Brain microvascular endothelial cell (primary cell): ENCODE measurements around the gene NHSL2.

Experiments
- DNase-seq: peaks from one replicate; pipeline ENCODE4 v3.0.0-alpha.2; 2020
- H3K27ac ChIP-seq: fragments of 250-450 bp; sonication (Bioruptor Pico); 2 replicates; pipeline ENCODE4 v1.5.1; 2020; ENCODE audit warnings: mild to moderate bottlenecking, moderate library complexity
- H3K27me3 ChIP-seq: fragments of 250-450 bp; sonication (Bioruptor Pico); replicated peaks from 2 replicates; pipeline ENCODE4 v1.5.1; 2020; ENCODE audit warnings: mild to moderate bottlenecking
- H3K36me3 ChIP-seq: fragments of 250-450 bp; sonication (Bioruptor Pico); replicated peaks from 2 replicates; pipeline ENCODE4 v1.5.1; 2020; ENCODE audit warnings: mild to moderate bottlenecking
- H3K4me3 ChIP-seq: 2 replicates; pipeline ENCODE4 v1.5.1; 2011; ENCODE audit warnings: low read depth, mild to moderate bottlenecking, control low read depth, low read length, moderate library complexity
- in situ Hi-C: cut with HindIII; loops from 2 replicates; pipeline ENCODE4 v1.10.0; 2017; ENCODE audit warnings: low sequenced_read_pairs, low pct_ligation_motif_present
- TF ChIP-seq, protein P1 (sequence below): IDR thresholded peaks from 2 replicates; pipeline ENCODE4 v1.5.1; 2011; ENCODE audit warnings: low read depth, mild to moderate bottlenecking, moderate library complexity, low read length, control low read depth, inconsistent platforms; ENCODE audit errors: missing control alignments

NHSL2 gene

DNA sequence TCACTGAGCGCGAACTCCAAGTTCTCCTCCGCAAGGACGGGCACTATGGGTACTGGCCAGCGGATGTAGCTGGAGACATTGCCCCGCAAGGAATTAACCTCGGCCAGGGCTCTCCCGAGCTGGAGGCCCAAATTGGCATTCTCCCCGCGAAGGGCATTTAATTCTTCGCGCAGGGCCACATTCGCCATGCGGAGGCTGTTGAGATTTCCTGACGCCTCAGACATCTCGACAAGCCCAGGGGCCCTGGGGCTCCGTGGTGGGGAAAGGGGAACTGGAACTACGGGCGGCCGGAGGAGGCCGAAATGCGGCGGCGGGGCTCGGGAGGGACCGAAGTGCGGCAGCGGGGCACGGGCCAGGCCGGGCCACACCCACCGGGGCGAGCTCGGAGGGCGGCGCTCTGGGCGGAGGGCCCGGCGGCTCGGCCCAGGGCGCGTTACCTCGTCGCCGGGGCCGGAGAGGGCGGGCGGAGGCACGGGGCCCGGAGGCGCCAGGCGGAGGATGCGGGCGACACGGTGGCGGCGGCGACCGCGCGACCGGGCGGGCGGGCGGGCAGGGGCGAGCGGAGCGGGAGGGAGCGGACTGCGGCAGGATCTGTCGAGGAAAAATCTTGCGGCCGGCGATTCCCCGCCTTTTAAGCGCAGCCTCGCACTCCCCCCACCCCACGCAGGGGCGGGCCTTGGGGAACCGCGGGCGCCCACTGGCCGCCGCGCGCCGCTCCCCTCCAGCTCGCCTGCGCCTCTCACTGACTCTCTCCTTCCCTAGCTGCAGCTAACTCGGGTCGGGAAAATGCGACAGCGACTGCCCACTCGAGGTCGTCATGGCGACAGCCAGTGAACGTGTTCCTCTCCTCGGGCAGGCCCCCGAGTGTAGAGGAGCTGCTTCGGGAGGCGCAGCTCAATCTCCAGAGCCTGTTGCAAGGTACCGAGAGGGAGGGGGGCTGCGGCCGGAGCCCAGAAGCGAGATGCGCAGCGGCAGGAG, 221.0 kb downstream of the NHSL2 start, which contains the start of gene RTL5:
TSS of gene RTL5 (minus strand) at position 599 of the 978 bp plus-strand sequence.
- Histone ChIP-seq H3K27me3 (no peaks in the 10 kb centered on the region), H3K36me3 (no peaks in the 10 kb centered on the region), H3K27ac (no peak within 1 kb of the TSS), H3K4me3 (peak within 1 kb of the TSS; percentile 55)
- in situ Hi-C loops = no loop called here
- TF ChIP-seq, protein P1, sequence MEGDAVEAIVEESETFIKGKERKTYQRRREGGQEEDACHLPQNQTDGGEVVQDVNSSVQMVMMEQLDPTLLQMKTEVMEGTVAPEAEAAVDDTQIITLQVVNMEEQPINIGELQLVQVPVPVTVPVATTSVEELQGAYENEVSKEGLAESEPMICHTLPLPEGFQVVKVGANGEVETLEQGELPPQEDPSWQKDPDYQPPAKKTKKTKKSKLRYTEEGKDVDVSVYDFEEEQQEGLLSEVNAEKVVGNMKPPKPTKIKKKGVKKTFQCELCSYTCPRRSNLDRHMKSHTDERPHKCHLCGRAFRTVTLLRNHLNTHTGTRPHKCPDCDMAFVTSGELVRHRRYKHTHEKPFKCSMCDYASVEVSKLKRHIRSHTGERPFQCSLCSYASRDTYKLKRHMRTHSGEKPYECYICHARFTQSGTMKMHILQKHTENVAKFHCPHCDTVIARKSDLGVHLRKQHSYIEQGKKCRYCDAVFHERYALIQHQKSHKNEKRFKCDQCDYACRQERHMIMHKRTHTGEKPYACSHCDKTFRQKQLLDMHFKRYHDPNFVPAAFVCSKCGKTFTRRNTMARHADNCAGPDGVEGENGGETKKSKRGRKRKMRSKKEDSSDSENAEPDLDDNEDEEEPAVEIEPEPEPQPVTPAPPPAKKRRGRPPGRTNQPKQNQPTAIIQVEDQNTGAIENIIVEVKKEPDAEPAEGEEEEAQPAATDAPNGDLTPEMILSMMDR = no peak
- peak; percentile 83 for DNase-seq

DNA sequence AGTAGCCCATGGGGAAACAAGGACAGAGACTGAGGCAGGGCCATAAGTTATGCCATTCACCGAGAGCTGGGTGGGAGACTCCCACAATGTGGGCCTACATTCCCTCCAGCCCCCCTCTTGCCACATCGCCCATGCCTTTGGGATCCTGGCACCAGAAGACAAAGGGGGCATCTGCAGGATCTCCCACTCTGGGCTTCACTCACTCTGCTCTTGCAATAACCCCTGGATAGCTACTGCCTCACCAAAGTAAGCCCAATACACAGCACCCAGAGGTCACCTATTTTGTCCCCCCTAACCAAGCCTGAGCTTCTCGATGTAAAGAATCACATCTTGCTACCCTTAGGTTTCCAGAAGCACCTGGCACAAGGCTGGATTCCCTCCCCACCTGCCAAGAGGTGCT, 221.8 kb downstream of the NHSL2 start:
- H3K27me3 ChIP-seq = no peaks in the 10 kb centered on the region
- H3K27ac ChIP-seq = no peak overlapping the region
- no peaks in the 10 kb centered on the region for H3K36me3 ChIP-seq
- H3K4me3 ChIP-seq = peak overlapping the region; percentile 35
- TF ChIP-seq, protein P1 = no peak
- in situ Hi-C loops = no loop called here
- no peak for DNase-seq

DNA sequence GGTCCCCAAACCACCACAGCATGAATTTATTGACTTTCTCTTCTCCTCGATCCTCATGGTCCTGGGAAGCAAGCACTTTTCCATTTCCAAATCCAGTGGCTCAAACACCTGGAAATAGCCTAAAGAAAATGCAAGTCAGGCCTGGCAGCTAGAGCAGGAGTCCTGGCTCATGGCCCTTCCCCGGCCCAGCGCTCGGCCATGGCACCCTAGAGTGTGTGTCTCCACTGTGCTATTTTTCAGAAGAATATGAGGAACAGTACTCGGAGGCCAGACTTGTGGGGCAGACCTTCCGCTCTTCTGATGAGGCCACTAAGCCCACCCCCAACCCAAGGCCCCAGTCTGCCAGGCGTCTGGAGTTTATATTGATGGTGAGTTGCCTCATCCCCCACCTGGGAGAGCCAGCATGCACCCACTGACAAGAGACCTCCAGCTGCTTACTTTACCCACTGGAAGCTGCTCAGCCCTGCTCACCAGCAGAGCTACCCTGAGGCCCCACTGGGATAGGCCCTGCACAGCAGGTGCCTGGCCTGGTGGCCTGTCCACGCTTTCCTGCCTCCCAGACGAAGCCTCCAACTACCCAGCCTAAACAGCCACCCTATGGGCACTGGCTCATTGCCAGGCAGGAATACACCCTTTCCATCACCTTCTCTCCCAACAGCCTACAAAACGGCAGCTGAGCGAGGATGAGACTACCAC, 223.4 kb downstream of the NHSL2 start:
- no peak for DNase-seq
- H3K27ac ChIP-seq = no peak overlapping the region
- in situ Hi-C loops = no loop called here
- no peak overlapping the region for H3K4me3 ChIP-seq
- TF ChIP-seq, protein P1 = no peak
- no peaks in the 10 kb centered on the region for H3K27me3 ChIP-seq
- H3K36me3 ChIP-seq = no peaks in the 10 kb centered on the region

DNA sequence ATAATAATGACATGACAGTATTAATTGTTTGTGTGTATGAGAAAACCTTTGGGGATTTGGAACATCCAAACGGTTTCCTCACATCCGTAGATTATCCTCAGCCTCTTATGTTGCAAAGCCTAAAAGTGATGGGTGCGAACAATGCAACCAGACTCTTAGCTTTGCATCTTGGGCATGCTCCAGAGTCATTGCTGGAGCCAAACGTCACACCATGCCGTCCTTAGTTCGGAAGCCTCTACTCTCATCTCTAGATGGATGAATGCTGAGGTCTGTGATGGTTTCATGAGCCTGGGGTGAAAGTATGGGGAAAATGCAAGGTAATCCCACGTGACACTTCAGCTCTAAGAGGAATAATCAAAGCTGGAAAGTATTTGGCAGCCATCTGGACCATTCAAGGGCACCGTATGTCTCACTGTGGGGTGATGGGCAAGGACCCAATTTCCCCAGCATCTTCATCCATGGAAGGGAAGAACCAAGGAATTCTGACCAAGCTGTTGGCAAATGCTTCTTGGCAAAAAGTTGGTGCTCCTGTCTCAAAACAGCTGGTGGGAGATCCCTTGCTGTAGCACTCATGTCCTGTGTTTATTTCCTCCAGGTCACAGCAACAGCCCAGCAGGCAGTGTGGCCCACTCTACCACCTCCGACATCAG, 227.3 kb downstream of the NHSL2 start:
- TF ChIP-seq, protein P1 = no peak
- no peak overlapping the region for H3K4me3 ChIP-seq
- H3K27me3 ChIP-seq = peaks cover 4% of the 10 kb centered on the region
- in situ Hi-C loops = no loop called here
- no peak overlapping the region for H3K27ac ChIP-seq
- DNase-seq = no peak
- no peaks in the 10 kb centered on the region for H3K36me3 ChIP-seq

DNA sequence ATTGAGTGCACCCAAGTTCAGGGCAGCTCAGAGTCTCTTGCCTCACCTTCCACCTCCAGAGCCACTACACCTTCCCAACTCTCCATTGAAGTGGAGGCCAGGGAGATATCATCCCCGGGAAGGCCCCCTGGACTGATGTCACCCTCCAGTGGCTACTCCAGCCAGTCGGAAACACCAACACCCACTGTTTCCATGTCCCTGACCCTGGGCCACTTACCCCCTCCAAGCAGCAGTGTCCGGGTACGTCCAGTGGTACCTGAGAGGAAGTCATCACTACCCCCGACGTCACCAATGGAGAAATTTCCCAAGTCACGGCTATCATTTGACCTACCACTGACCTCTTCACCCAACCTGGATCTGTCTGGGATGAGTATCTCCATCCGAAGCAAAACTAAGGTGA, 228.9 kb downstream of the NHSL2 start:
- Histone ChIP-seq H3K4me3 (no peak overlapping the region), H3K27ac (no peak overlapping the region), H3K27me3 (peaks cover 4% of the 10 kb centered on the region), H3K36me3 (no peaks in the 10 kb centered on the region)
- DNase-seq = no peak
- TF ChIP-seq, protein P1 = no peak
- in situ Hi-C loops = no loop called here
